Brain pericyte (primary cell): Measurements from ENCODE around the gene GGA2.
"Not testable (repeated sequence)": the region's sequence is repeated elsewhere in the genome, so short reads cannot be mapped to it uniquely, and the experiment has no call there.

Experiments
- DNase-seq: peaks from one replicate; pipeline ENCODE4 v3.0.0-alpha.2; 2012; ENCODE audit warnings: low read depth, low spot score

The GGA2 gene

GRCh38 chr16:23504076-23504452, 6.2 kb downstream of the GGA2 start:
- no peak for DNase-seq

- no peak for DNase-seq
Observed at GRCh38 chr16:23502466-23502865, 7.8 kb downstream of the GGA2 start.

- DNase-seq = no peak
Observed at GRCh38 chr16:23501291-23501690, 9.0 kb downstream of the GGA2 start.

DNA sequence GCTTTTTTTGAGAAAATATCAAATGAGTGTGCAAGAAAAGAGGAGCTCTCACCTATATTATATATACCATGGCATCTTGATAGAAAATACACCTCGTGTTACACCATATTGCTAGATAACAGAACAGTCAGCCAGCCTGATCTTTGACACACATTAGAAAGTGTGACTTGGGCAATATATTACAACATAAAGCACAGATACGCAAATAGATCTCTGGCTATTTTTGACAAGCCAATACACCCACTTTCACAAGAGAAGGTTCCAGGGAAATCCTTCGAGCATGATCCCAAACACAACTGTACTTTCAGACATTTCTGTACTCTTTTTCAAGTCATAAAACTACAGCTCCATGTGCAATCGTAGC, 9.4 kb downstream of the GGA2 start:
- DNase-seq = no peak

DNA sequence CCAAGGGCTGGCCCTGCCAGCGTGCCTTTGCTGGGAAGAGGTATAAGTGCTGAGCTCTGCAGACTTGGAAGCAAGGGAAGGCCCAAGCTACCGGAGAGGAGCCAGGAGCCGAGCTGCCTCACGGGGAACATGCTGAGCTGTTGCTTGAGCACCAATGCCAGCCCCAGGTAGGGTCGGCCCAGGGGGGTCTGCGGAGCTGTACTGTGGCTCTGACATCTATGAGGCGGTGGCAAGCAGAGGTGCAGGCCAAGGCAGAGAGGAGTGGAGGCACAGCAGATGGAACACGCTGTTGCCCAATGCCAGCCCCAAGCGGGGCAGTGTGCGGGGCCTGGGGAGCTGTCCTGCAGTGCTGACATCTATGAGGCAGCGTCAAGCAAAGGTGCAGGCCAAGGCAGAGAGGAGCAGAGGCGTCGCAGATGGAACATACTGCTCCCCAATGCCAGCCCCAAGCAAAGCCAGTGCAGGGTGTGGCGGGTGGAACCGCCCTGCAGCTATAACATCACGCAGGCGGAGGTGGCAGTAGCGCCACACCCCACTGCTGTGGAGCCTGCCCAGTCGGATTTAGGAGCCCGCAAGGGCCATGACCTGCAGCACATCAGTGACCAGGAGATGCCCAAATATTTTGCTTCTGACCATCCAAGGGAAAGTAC, 10.0 kb downstream of the GGA2 start:
- DNase-seq = no peak

GRCh38 chr16:23499801-23500200, 10.5 kb downstream of the GGA2 start:
- no peak for DNase-seq

- no peak for DNase-seq
Observed at GRCh38 chr16:23498863-23499262, 11.4 kb downstream of the GGA2 start.

DNA sequence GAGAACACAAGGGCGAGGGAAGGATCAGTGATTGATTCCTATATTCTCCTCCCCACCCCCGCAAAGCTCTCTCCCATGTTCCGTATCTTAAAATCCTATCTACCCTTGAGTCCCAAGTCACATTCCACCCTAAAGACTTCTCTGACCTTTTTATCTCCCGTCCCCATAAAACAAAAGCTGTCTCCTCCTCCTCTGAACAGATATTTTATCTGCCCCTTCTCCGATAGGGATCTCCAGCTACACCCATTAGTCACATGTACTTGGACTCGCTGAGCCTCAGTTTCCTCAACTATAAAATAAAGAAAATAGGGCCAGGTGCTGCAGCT, 12.8 kb downstream of the GGA2 start:
- DNase-seq = no peak

GRCh38 chr16:23496821-23497542, 13.3 kb downstream of the GGA2 start:
- DNase-seq = no peak

- DNase-seq = no peak
Observed at GRCh38 chr16:23495671-23496070, 14.6 kb downstream of the GGA2 start.

- no peak for DNase-seq
Observed at GRCh38 chr16:23494188-23494587, 16.1 kb downstream of the GGA2 start.

DNA sequence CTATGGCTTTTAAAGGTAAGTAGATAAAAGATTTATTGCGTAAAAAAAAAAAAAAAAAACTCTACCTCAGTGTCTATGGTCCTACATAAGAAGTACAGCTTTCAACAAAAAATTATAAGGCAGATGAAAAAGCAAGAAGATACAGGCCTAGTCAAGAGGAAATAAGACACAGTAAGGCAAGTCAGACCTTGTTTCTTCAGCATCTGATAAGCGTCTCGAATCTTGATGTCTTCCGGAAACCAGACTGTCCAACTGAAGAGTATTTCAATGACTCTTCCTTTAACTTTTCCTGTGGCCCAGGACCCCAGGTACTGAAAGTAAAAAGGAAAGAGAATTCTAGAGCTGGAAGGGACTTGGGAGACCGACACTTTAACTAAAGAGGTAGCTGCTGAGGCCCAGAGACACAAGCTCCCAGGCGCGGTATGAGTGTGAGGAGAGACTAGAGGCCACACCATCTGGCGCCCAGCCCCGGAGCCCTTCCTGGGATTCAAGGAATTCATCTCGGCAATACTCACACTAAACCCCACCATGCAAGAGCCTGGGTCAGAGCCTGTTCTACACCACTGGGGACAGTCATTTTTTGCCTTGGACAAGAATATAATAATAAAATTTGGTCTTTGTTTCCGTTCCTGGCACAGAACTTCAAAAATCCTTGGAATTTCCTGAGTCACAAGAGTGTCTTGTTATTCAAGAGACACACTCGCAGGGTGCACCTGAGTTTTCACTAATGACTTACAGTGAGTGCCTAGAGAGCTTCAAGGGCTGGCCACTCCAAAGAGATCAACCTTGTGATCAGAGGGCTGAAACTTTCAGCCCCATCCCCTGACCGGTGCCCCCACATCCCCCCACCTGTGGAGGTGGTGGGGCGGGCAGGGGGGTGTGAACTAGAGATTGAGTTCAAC, 18.6 kb downstream of the GGA2 start:
- DNase-seq = no peak

GRCh38 chr16:23486480-23486879, 23.8 kb downstream of the GGA2 start:
- no peak for DNase-seq

GRCh38 chr16:23485841-23486240, 24.5 kb downstream of the GGA2 start:
- no peak for DNase-seq

DNA sequence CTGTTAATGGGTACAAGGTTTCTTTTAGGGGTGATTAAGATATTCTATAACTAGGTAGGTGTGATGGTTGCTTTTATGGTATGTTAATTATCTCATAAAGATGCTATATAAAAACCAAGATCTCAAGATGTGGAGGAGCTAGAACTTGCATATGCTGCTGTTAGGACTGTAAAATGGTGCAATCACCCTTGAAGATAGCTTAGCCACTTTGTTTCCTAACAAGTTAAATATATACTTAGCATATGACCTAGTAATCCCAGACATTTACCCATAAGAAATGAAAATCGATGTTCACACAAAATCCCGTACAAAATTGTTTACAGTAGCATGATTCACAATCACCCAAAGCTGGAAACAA, 25.1 kb downstream of the GGA2 start:
- DNase-seq = no peak

- no peak for DNase-seq
Observed at GRCh38 chr16:23484510-23485256, 25.6 kb downstream of the GGA2 start.

GRCh38 chr16:23483492-23483891, 26.8 kb downstream of the GGA2 start:
- DNase-seq = not testable (repeated sequence)

- DNase-seq = no peak
Observed at GRCh38 chr16:23482778-23483177, 27.5 kb downstream of the GGA2 start.

GRCh38 chr16:23480257-23480656, 30.0 kb downstream of the GGA2 start:
- no peak for DNase-seq

DNA sequence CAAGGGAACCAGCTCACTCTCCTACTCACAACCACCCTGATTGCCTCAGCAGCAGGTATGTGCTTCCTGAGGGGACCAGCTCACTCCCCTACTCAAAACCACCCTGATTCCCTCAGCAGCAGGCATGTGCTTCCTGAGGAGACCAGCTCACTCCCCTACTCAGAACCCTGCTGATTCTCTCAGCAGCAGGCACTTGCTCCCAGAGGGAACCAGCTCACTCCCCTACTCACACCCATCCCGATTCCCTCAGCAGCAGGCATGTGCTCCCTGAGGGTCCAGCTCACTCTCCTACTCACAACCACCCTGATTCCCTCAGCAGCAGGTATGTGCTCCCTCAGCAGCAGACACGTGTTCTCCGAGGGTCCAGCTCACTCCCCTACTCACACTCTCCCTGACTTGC, 31.2 kb downstream of the GGA2 start:
- no peak for DNase-seq

DNA sequence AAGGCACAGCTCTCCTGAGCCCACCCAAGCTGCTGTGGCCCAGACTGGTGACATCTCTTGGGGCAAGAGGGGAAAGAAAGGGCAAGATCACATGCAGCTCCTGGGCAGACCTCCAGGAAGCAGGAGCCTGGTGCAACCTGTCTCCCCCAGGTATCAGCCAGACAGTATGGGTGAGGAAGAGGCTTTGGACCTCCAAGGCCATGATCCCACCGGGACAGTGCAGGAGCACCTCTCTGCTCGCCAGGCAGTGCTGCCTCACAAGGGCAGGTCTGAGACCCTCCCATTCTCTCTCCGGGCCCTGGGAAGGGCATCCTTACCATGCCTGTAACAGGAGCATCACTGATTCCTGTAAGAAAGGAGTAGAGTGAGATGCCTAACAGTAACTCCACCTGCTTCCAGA, 31.7 kb downstream of the GGA2 start:
- DNase-seq = no peak

DNA sequence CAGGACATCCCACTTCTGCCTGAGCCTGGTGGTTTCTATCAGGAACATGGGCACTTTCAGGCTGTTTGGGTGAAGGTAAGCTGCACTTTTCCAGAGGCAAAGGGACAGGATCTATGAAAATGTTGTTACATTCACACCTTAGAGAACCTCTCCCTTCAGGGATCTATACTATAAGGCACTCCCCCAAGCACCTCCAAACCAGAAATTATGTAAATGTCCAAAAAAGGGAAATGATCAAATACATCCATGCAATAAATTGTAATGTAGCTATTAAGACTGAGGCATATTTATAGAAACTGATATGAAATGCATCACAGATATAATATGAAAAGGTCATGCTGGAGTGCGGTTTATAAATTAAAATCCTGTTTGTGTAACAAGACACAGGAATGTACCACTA, 34.0 kb downstream of the GGA2 start:
- no peak for DNase-seq
